Suprapubic skin (tissue), 4 donors: ENCODE results near the gene BRK1.

ENCODE experiments used
- EP300 ChIP-seq: sonication (generic); formaldehyde crosslinking; IDR thresholded peaks from one replicate; pipeline ENCODE4 v1.6.1; 2017; ENCODE audit warnings: antibody characterized with exemption
- POLR2A ChIP-seq, 2 donors: fragments of 450-650 bp; IDR thresholded peaks; one replicate each; pipeline ENCODE4 v1.6.1; 2017; ENCODE audit warnings: antibody characterized with exemption in 2 of 2, mild to moderate bottlenecking in 2 of 2, moderate library complexity in 2 of 2
- POLR2AphosphoS5 ChIP-seq, 3 donors: sonication (generic); formaldehyde crosslinking; IDR thresholded peaks; one replicate each; pipeline ENCODE4 v1.6.1; 2017; ENCODE audit warnings: antibody characterized with exemption in 3 of 3
- TF ChIP-seq, protein P1 (sequence below), 2 donors: fragments of 200-600 bp in 1 of 2; fragments of 450-650 bp in 1 of 2; sonication (generic) in 1 of 2; IDR thresholded peaks; one replicate each; pipeline ENCODE4 v1.5.1; 2016 to 2019; ENCODE audit warnings: antibody characterized with exemption in 2 of 2, mild to moderate bottlenecking in 1 of 2, moderate library complexity in 1 of 2

GRCh38 chr3:10164546-10165393 lies 49.3 kb downstream of the BRK1 start, which contains the start of gene IRAK2:
- TF ChIP-seq POLR2A (IDR thresholded peaks at IDR 0.05): no peak
- TF ChIP-seq POLR2AphosphoS5 (IDR thresholded peaks at IDR 0.05): no peak
- TF ChIP-seq, protein P1, sequence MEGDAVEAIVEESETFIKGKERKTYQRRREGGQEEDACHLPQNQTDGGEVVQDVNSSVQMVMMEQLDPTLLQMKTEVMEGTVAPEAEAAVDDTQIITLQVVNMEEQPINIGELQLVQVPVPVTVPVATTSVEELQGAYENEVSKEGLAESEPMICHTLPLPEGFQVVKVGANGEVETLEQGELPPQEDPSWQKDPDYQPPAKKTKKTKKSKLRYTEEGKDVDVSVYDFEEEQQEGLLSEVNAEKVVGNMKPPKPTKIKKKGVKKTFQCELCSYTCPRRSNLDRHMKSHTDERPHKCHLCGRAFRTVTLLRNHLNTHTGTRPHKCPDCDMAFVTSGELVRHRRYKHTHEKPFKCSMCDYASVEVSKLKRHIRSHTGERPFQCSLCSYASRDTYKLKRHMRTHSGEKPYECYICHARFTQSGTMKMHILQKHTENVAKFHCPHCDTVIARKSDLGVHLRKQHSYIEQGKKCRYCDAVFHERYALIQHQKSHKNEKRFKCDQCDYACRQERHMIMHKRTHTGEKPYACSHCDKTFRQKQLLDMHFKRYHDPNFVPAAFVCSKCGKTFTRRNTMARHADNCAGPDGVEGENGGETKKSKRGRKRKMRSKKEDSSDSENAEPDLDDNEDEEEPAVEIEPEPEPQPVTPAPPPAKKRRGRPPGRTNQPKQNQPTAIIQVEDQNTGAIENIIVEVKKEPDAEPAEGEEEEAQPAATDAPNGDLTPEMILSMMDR (IDR thresholded peaks at IDR 0.05): peak; percentile 43 to 98
- TF ChIP-seq EP300: no peak
